ENCODE data around the gene MYL12A.

- no peak for TF ChIP-seq CTCF (IDR thresholded peaks at IDR 0.05)
- no peak for TF ChIP-seq POLR2A (IDR thresholded peaks at IDR 0.05)
Observed at GRCh38 chr18:3250237-3251107, 2.9 kb downstream of the MYL12A start.

Data from thyroid gland (tissue), 4 donors.